IPS DF 19.7 (cell line): ENCODE data around the gene CFAP52.
"Not testable (repeated sequence)": the region's sequence is repeated elsewhere in the genome, so short reads cannot be mapped to it uniquely, and the experiment has no call there.

Source experiments
- DNase-seq: peaks from one replicate; pipeline ENCODE4 v3.0.0-alpha.2; 2013; ENCODE audit warnings: low read depth, low spot score

CFAP52 gene

GRCh38 chr17:9576521-9577372 lies at the start of gene CFAP52:
Gene CFAP52, plus strand, starts transcription at chr17:9576642. Its CDS starts 54 bp downstream, at chr17:9576696.
- DNase-seq, result peak; percentile 64

- no peak for DNase-seq
These were observed 48.7 kb upstream of the CFAP52 start for GRCh38 chr17:9527788-9528187.

GRCh38 chr17:9529033-9529700 lies 47.3 kb upstream of the CFAP52 start:
- no peak for DNase-seq

GRCh38 chr17:9531034-9531433 lies 45.4 kb upstream of the CFAP52 start:
- DNase-seq, result no peak

GRCh38 chr17:9532715-9533114 lies 43.7 kb upstream of the CFAP52 start:
- no peak for DNase-seq

GRCh38 chr17:9533441-9533840 lies 43.0 kb upstream of the CFAP52 start:
- no peak for DNase-seq

GRCh38 chr17:9536061-9536460 lies 40.4 kb upstream of the CFAP52 start:
- DNase-seq, result no peak

GRCh38 chr17:9537177-9537776 lies 39.2 kb upstream of the CFAP52 start:
- DNase-seq, result no peak

- no peak for DNase-seq
These were observed 37.8 kb upstream of the CFAP52 start for GRCh38 chr17:9538626-9539025.

GRCh38 chr17:9541718-9542117 lies 34.7 kb upstream of the CFAP52 start:
- DNase-seq, result no peak

- DNase-seq, result no peak
These were observed 32.2 kb upstream of the CFAP52 start for GRCh38 chr17:9544221-9544620.

GRCh38 chr17:9549215-9549614 lies 27.2 kb upstream of the CFAP52 start:
- no peak for DNase-seq

GRCh38 chr17:9553181-9553580 lies 23.3 kb upstream of the CFAP52 start:
- no peak for DNase-seq

- no peak for DNase-seq
These were observed 22.8 kb upstream of the CFAP52 start for GRCh38 chr17:9553596-9553995.

GRCh38 chr17:9554715-9555114 lies 21.7 kb upstream of the CFAP52 start:
- not testable (repeated sequence) for DNase-seq

GRCh38 chr17:9557161-9557755 lies 19.2 kb upstream of the CFAP52 start:
- no peak for DNase-seq

- no peak for DNase-seq
These were observed 18.6 kb upstream of the CFAP52 start for GRCh38 chr17:9557857-9558256.

- no peak for DNase-seq
These were observed 12.3 kb upstream of the CFAP52 start for GRCh38 chr17:9564104-9564503.

GRCh38 chr17:9566067-9566466 lies 10.4 kb upstream of the CFAP52 start:
- DNase-seq, result no peak

- DNase-seq, result not testable (repeated sequence)
These were observed 9.7 kb upstream of the CFAP52 start for GRCh38 chr17:9566739-9567138.

- DNase-seq, result no peak
These were observed 8.4 kb upstream of the CFAP52 start for GRCh38 chr17:9568004-9568403.

GRCh38 chr17:9568957-9569588 lies 7.4 kb upstream of the CFAP52 start:
- DNase-seq, result no peak
